ENCODE measurements around the gene CYB5D1.

GRCh38 chr17:7883781-7884386 is 26.1 kb downstream of the CYB5D1 start:
- TF ChIP-seq ZNF274 (IDR thresholded peaks at IDR 0.05; ENCODE audit: low read depth, low read length) (no peak), YY1 (IDR thresholded peaks at IDR 0.05; ENCODE audit: insufficient read depth, insufficient read length) (no peak), SUZ12 (IDR thresholded peaks at IDR 0.05; ENCODE audit: extremely low read depth, insufficient read depth, insufficient read length) (no peak)
